ENCODE measurements around the gene MYADM.

The MYADM gene

GRCh38 chr19:53881482-53882390 lies 14.1 kb downstream of the MYADM start, which contains the start of gene PRKCG (continued):
- TF ChIP-seq ZNF558 (tag by site-specific recombination; IDR thresholded peaks at IDR 0.05) (no peak), HOXA7 (CRISPR knock-in tag; IDR thresholded peaks at IDR 0.05; ENCODE audit: borderline replicate concordance) (no peak), ZNF777 (tag by site-specific recombination; IDR thresholded peaks at IDR 0.05; ENCODE audit: borderline replicate concordance) (no peak), ZNF169 (tag by site-specific recombination; IDR thresholded peaks at IDR 0.05) (no peak), ZNF2 (tag by site-specific recombination; IDR thresholded peaks at IDR 0.05) (no peak), ZNF292 (tag by site-specific recombination; IDR thresholded peaks at IDR 0.05; ENCODE audit: borderline replicate concordance, low read depth) (no peak), KLF17 (tag by site-specific recombination; IDR thresholded peaks at IDR 0.05) (peak; percentile 50; the same call in 1 of the 2 replicates), EGR2 (tag by site-specific recombination; IDR thresholded peaks at IDR 0.05; ENCODE audit: low read depth) (peak; percentile 82), ZXDB (tag by site-specific recombination; IDR thresholded peaks at IDR 0.05) (peak; percentile 57; the same call in 1 of the 2 replicates), ZBTB20 (tag by site-specific recombination; IDR thresholded peaks at IDR 0.05) (no peak), IKZF3 (tag by site-specific recombination; IDR thresholded peaks at IDR 0.05) (0 out of 2 replicates have a peak, but pooled peaks have one; percentile 40), ZNF211 (tag by site-specific recombination; IDR thresholded peaks at IDR 0.05; ENCODE audit: low read depth) (no peak), ZNF571 (tag by site-specific recombination; IDR thresholded peaks at IDR 0.05) (no peak), ZNF580 (tag by site-specific recombination; IDR thresholded peaks at IDR 0.05) (0 out of 2 replicates have a peak, but pooled peaks have one; percentile 16), ZFP41 (tag by site-specific recombination; IDR thresholded peaks at IDR 0.05; ENCODE audit: borderline replicate concordance) (no peak), PBX3 (CRISPR knock-in tag; IDR thresholded peaks at IDR 0.05) (peak; percentile 45; the same call in 1 of the 2 replicates), ZNF48 (tag by site-specific recombination; IDR thresholded peaks at IDR 0.05) (no peak), ZNF24 (tag by site-specific recombination; IDR thresholded peaks at IDR 0.05) (no peak), BCL6B (tag by site-specific recombination; IDR thresholded peaks at IDR 0.05) (no peak), ZFHX2 (tag by site-specific recombination; conservative IDR thresholded peaks at IDR 0.05) (peak; percentile 88), ZNF354C (tag by site-specific recombination; IDR thresholded peaks at IDR 0.05; ENCODE audit: borderline replicate concordance, low read depth) (no peak), ZNF174 (tag by site-specific recombination; IDR thresholded peaks at IDR 0.05) (no peak), ZNF449 (tag by site-specific recombination; IDR thresholded peaks at IDR 0.05) (no peak), ZBTB10 (tag by site-specific recombination; IDR thresholded peaks at IDR 0.05) (0 out of 2 replicates have a peak, but pooled peaks have one; percentile 60), ZNF555 (tag by site-specific recombination; conservative IDR thresholded peaks at IDR 0.05) (no peak), ZNF623 (tag by site-specific recombination; IDR thresholded peaks at IDR 0.05) (no peak; the same call in 1 of the 2 replicates), HOXC10 (CRISPR knock-in tag; IDR thresholded peaks at IDR 0.05) (no peak), ZNF677 (tag by site-specific recombination; IDR thresholded peaks at IDR 0.05) (0 out of 2 replicates have a peak, but pooled peaks have one; percentile 2), ZNF114 (tag by site-specific recombination; IDR thresholded peaks at IDR 0.05) (no peak), ZNF629 (tag by site-specific recombination; IDR thresholded peaks at IDR 0.05) (no peak), ZNF624 (tag by site-specific recombination; IDR thresholded peaks at IDR 0.05) (no peak)
